ENCODE results near the gene BMERB1. TPM values are rescaled to one million over a fixed set of nuclear protein-coding genes. Genes with fewer than 3 reads are reported as not detected.

The BMERB1 gene
- total and polyA plus RNA-seq, 9 of the 15 experiments (the other 6 are each of a cell fraction or from before 2014, with no cell fraction given), result 0.29 to 2.9 (median 0.94) TPM

DNA sequence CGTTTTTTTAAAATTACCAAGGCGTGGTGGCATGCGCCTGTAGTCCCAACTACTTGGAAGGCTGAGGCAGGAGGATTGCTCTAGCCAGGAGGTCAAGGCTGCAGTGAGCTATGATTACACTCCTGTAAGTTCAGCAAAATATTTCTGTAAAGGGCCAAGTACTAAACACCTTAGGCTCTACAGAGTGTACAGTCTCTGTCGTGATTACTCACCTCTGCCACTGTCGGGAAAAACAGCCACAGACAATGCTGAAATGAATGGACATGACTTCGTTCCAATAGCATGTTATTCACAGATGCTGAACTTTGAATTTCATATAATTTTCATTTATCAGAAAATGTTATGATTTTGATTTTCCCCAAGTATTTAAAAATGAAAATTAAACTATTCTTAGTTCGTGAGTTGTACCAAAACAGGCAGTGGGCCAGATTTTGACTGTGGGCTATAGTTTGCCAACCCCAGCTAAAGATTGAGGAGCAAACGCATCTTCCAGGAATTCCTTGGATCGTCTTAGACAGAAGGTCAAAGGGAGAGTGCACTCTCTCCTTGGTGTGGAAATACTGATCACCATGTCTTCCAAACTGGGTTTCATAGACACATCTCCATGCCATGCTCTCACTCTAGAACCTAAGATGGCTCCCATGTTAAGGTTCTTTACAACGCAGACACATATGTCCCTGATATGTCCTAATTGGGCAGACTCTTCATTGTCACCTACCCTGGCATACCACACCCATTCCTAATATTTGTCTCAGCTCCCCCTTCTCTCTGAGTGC lies 119.1 kb downstream of the BMERB1 start (continued):
- TF ChIP-seq REST (IDR thresholded peaks at IDR 0.05; ENCODE audit: borderline replicate concordance) (no peak), REST (CRISPR knock-in tag; IDR thresholded peaks at IDR 0.05; ENCODE audit: low read depth) (no peak), ZNF518B (CRISPR knock-in tag; IDR thresholded peaks at IDR 0.05) (no peak), ZBTB1 (CRISPR knock-in tag; IDR thresholded peaks at IDR 0.05; ENCODE audit: borderline replicate concordance, low read depth) (no peak), HDAC2 (IDR thresholded peaks at IDR 0.05) (peak; percentile 53; the same call in 1 of the 2 replicates), MBD2 (IDR thresholded peaks at IDR 0.05; ENCODE audit: borderline replicate concordance, low read depth) (no peak), DMBX1 (CRISPR knock-in tag; IDR thresholded peaks at IDR 0.05; ENCODE audit: borderline replicate concordance) (no peak), CREBBP (IDR thresholded peaks at IDR 0.05; ENCODE audit: low read depth, low read length) (no peak)

Measured in K562 (cell line).